Ishikawa (cell line): ENCODE measurements around the gene PLCE1.

Source experiments
- CREB1 ChIP-seq: IDR thresholded peaks from 2 replicates; pipeline ENCODE4 v1.6.1; 2012; ENCODE audit warnings: low read depth
- EP300 ChIP-seq: IDR thresholded peaks from 2 replicates; pipeline ENCODE4 v1.6.1; 2012; ENCODE audit warnings: borderline replicate concordance
- FOXM1 ChIP-seq: IDR thresholded peaks from 2 replicates; pipeline ENCODE4 v1.6.1; 2012; ENCODE audit warnings: low read depth, borderline replicate concordance
- MAX ChIP-seq: IDR thresholded peaks from 2 replicates; pipeline ENCODE4 v1.6.1; 2012
- TAF1 ChIP-seq: IDR thresholded peaks from 2 replicates; pipeline ENCODE4 v1.6.1; 2012; ENCODE audit warnings: low read depth, mild to moderate bottlenecking
- TEAD4 ChIP-seq: IDR thresholded peaks from 2 replicates; pipeline ENCODE4 v1.6.1; 2012
- USF1 ChIP-seq: IDR thresholded peaks from 2 replicates; pipeline ENCODE4 v1.6.1; 2012

GRCh38 chr10:93968540-93968945 lies 25.2 kb upstream of the PLCE1 start:
- TF ChIP-seq TEAD4 (no peak), CREB1 (no peak), TAF1 (no peak), EP300 (no peak), FOXM1 (no peak), MAX (no peak), USF1 (no peak)
